K562 (cell line): Measurements from ENCODE around the gene MKRN2OS. TPM values are rescaled to one million over a fixed set of nuclear protein-coding genes. Genes with fewer than 3 reads are reported as not detected.

Source experiments
- ATF1 ChIP-seq, 2 experiments: fragments of 450-650 bp in 1 of 2; IDR thresholded peaks; 2 replicates each; pipeline ENCODE4 v1.6.1; 2016; ENCODE audit warnings: missing compliant biosample characterization in 1 of 2, missing genetic modification characterization in 1 of 2
- BCOR ChIP-seq: fragments of 450-650 bp; IDR thresholded peaks from 2 replicates; pipeline ENCODE4 v1.6.1; 2016
- CBX3 ChIP-seq, 2 experiments: IDR thresholded peaks; 1 replicate in 1 of 2; 2 replicates in 1 of 2; pipeline ENCODE4 v1.6.1; 2012; ENCODE audit warnings: inconsistent platforms in 2 of 2, low read length in 2 of 2, borderline replicate concordance in 1 of 2, control low read depth in 1 of 2
- CCAR2 ChIP-seq: fragments of 200-400 bp; formaldehyde crosslinking; IDR thresholded peaks from 2 replicates; pipeline ENCODE4 v1.6.1; 2017; ENCODE audit warnings: mild to moderate bottlenecking, low read depth, low read length
- EGR1 ChIP-seq: fragments of 450-650 bp; conservative IDR thresholded peaks from 2 replicates; pipeline ENCODE4 v1.6.1; 2017; ENCODE audit warnings: mild to moderate bottlenecking
- GATAD2B ChIP-seq: fragments of 450-650 bp; IDR thresholded peaks from 2 replicates; pipeline ENCODE4 v1.6.1; 2017; ENCODE audit warnings: mild to moderate bottlenecking, borderline replicate concordance
- HDAC3 ChIP-seq: fragments of 450-650 bp; IDR thresholded peaks from 2 replicates; pipeline ENCODE4 v1.6.1; 2018; ENCODE audit warnings: borderline replicate concordance, mild to moderate bottlenecking, moderate library complexity; ENCODE audit not compliant: partially characterized antibody
- ILF3 ChIP-seq: fragments of 450-650 bp; IDR thresholded peaks from 2 replicates; pipeline ENCODE4 v1.6.1; 2018; ENCODE audit warnings: antibody characterized with exemption, mild to moderate bottlenecking, moderate library complexity, borderline replicate concordance
- LARP7 ChIP-seq: fragments of 450-650 bp; IDR thresholded peaks from 2 replicates; pipeline ENCODE4 v1.6.1; 2016
- MBD2 ChIP-seq: sonication (generic); IDR thresholded peaks from 2 replicates; pipeline ENCODE4 v1.6.1; 2016; ENCODE audit warnings: low read depth, borderline replicate concordance
- NFIC ChIP-seq: fragments of 450-650 bp; IDR thresholded peaks from 2 replicates; pipeline ENCODE4 v1.6.1; 2017; ENCODE audit warnings: mild to moderate bottlenecking, inconsistent platforms
- NR2F6 ChIP-seq: fragments of 450-650 bp; formaldehyde crosslinking; IDR thresholded peaks from 2 replicates; pipeline ENCODE4 v1.4.0; 2020; ENCODE audit warnings: mild to moderate bottlenecking
- NRF1 ChIP-seq, 2 experiments: fragments of 450-650 bp; IDR thresholded peaks in 1 of 2; conservative IDR thresholded peaks in 1 of 2; 2 replicates each; pipeline ENCODE4 v1.6.1; 2014; ENCODE audit warnings: mild to moderate bottlenecking in 2 of 2
- POLR2G ChIP-seq: fragments of 200-400 bp; formaldehyde crosslinking; IDR thresholded peaks from 2 replicates; pipeline ENCODE4 v1.6.1; 2017; ENCODE audit warnings: low read depth, mild to moderate bottlenecking, antibody characterized with exemption, low read length, moderate library complexity
- RB1 ChIP-seq: fragments of 450-650 bp; IDR thresholded peaks from 2 replicates; pipeline ENCODE4 v1.6.1; 2017; ENCODE audit warnings: low read depth, mild to moderate bottlenecking
- RFX7 ChIP-seq: fragments of 250-450 bp; sonication (Bioruptor Pico); IDR thresholded peaks from 2 replicates; pipeline ENCODE4 v1.5.1; 2021; ENCODE audit warnings: mild to moderate bottlenecking
- SP2 ChIP-seq: IDR thresholded peaks from 2 replicates; pipeline ENCODE4 v1.6.1; 2011; ENCODE audit warnings: mild to moderate bottlenecking, low read depth, low read length, moderate library complexity; ENCODE audit not compliant: poor library complexity, severe bottlenecking; ENCODE audit errors: extremely low read depth
- TAL1 ChIP-seq: fragments of 450-650 bp; IDR thresholded peaks from 2 replicates; pipeline ENCODE4 v1.6.1; 2016; ENCODE audit warnings: mild to moderate bottlenecking
- TOE1 ChIP-seq, 2 experiments: fragments of 450-650 bp in 1 of 2; sonication (generic) in 1 of 2; formaldehyde crosslinking in 1 of 2; IDR thresholded peaks; 2 replicates each; pipeline versions ENCODE4 v1.7.1 to v1.8.0; 2016 to 2022; ENCODE audit warnings: borderline replicate concordance in 2 of 2, mild to moderate bottlenecking in 2 of 2, antibody characterized with exemption in 1 of 2, inconsistent platforms in 1 of 2, low read depth in 1 of 2, missing genetic modification reagents in 1 of 2, moderate library complexity in 1 of 2
- XRCC3 ChIP-seq: fragments of 450-650 bp; IDR thresholded peaks from 2 replicates; pipeline ENCODE4 v1.6.1; 2017; ENCODE audit warnings: mild to moderate bottlenecking, moderate library complexity
- ZKSCAN8 ChIP-seq: fragments of 200-800 bp; sonication (Bioruptor generic); IDR thresholded peaks from 2 replicates; pipeline ENCODE4 v1.6.1; 2016; ENCODE audit warnings: missing genetic modification characterization, missing compliant biosample characterization
- ZNF12 ChIP-seq: sonication (generic); formaldehyde crosslinking; IDR thresholded peaks from 2 replicates; pipeline ENCODE4 v1.4.0; 2020; ENCODE audit warnings: mild to moderate bottlenecking, missing genetic modification reagents
- ZNF175 ChIP-seq: fragments of 200-800 bp; sonication (Bioruptor generic); IDR thresholded peaks from 2 replicates; pipeline ENCODE4 v1.6.1; 2016; ENCODE audit warnings: low read depth, mild to moderate bottlenecking, missing genetic modification characterization, missing compliant biosample characterization
- ZNF212 ChIP-seq: fragments of 450-650 bp; formaldehyde crosslinking; IDR thresholded peaks from 2 replicates; pipeline ENCODE4 v1.4.0; 2020; ENCODE audit warnings: mild to moderate bottlenecking
- ZNF277 ChIP-seq: fragments of 250-450 bp; sonication (Bioruptor Pico); IDR thresholded peaks from 2 replicates; pipeline ENCODE4 v1.8.0; 2022; ENCODE audit warnings: inconsistent platforms, mild to moderate bottlenecking, moderate library complexity, borderline replicate concordance
- ZNF408 ChIP-seq: fragments of 250-450 bp; sonication (Bioruptor Pico); IDR thresholded peaks from 2 replicates; pipeline ENCODE4 v1.4.0; 2020; ENCODE audit warnings: low read depth, mild to moderate bottlenecking, moderate library complexity
- ZNF79 ChIP-seq: fragments of 250-450 bp; sonication (Bioruptor Pico); IDR thresholded peaks from 2 replicates; pipeline ENCODE4 v1.4.0; 2020; ENCODE audit warnings: low read depth, mild to moderate bottlenecking, moderate library complexity
- polyA plus RNA-seq, 8 experiments: library from polyadenylated mRNA; depleted of rRNA in 4 of 8; stranded (reverse) in 5 of 8; unstranded in 3 of 8; fragments of >200 nt; fragmentation: Nextera tagmentation in 2 of 8; fragmentation: Illumina TruSeq in 1 of 8; extraction: Ambion mirVana in 2 of 8; extraction: Trizol in 1 of 8; gene quantifications; 2 replicates each; pipeline versions ENCODE4 v1.2.1 to v1.2.3, GENCODE V29; 2011 to 2014; ENCODE audit warnings: inconsistent platforms in 1 of 8, missing spikeins in 1 of 8
- total RNA-seq, 7 experiments: library from RNA; depleted of rRNA in 6 of 7; stranded (reverse); fragments of >200 nt in 6 of 7; fragmentation: Illumina TruSeq in 2 of 7; extraction: Trizol in 2 of 7; gene quantifications; 2 replicates each; pipeline versions ENCODE4 v1.2.1 to v1.2.3, GENCODE V29; 2011 to 2021; ENCODE audit warnings: low replicate concordance in 1 of 7

MKRN2OS gene
- total and polyA plus RNA-seq, 9 of the 15 experiments (the other 6 are each of a cell fraction or from before 2014, with no cell fraction given), result 0.11 to 0.27 (median 0.17) TPM; not detected in 6

- TF ChIP-seq CCAR2 (no peak), POLR2G (peak; percentile 100), RB1 (peak; percentile 100), GATAD2B (peak; percentile 95), CBX3 (IDR thresholded peaks at IDR 0.05; ENCODE audit: borderline replicate concordance in 1 of 2, low read length in 2 of 2) (peak in 1 of 2 experiments; percentile 88; a peak in 1 of 3 replicates), NR2F6 (CRISPR knock-in tag) (no peak), ZNF277 (CRISPR knock-in tag) (no peak), ZNF12 (peak; percentile 73; the same call in 1 of the 2 replicates), SP2 (no peak), ZKSCAN8 (CRISPR knock-in tag) (no peak), ZNF175 (no peak), MBD2 (peak; percentile 81), NRF1 (conservative IDR thresholded peaks at IDR 0.05 in 1 of 2, IDR thresholded peaks at IDR 0.05 in 1 of 2) (peak; percentile 91 to 92), LARP7 (peak; percentile 42; the same call in 1 of the 2 replicates), BCOR (peak; percentile 78), XRCC3 (no peak), NFIC (peak; percentile 64), ZNF408 (CRISPR knock-in tag) (no peak), ILF3 (peak; percentile 97; the same call in 1 of the 2 replicates), ZNF79 (CRISPR knock-in tag) (no peak), TOE1 (IDR thresholded peaks at IDR 0.05; ENCODE audit: borderline replicate concordance) (peak; percentile 77; the same call in 1 of the 2 replicates), TOE1 (CRISPR knock-in tag; IDR thresholded peaks at IDR 0.05; ENCODE audit: borderline replicate concordance, low read depth) (no peak), TAL1 (no peak), HDAC3 (no peak), ATF1 (CRISPR knock-in tag; IDR thresholded peaks at IDR 0.05) (no peak), ATF1 (tag; IDR thresholded peaks at IDR 0.05) (peak; percentile 97), ZNF212 (CRISPR knock-in tag) (no peak), EGR1 (peak; percentile 61), RFX7 (CRISPR knock-in tag) (no peak)
Observed at GRCh38 chr3:12556690-12557472, 11.6 kb upstream of the MKRN2OS start, which contains the start of gene MKRN2 (continued).
